Activated gamma-delta T cell treated with anti-CD3 and anti-CD28 coated beads, Interleukin-2, amount 50 U/mL, for 16 hours (primary cell): Measurements from ENCODE around the gene CEP72.
"Not testable (repeated sequence)": the region's sequence is repeated elsewhere in the genome, so short reads cannot be mapped to it uniquely, and the experiment has no call there.

Experiments
- DNase-seq: peaks from one replicate; pipeline ENCODE4 v3.0.0-alpha.2; 2020; ENCODE audit warnings: low read depth

CEP72 gene

DNA sequence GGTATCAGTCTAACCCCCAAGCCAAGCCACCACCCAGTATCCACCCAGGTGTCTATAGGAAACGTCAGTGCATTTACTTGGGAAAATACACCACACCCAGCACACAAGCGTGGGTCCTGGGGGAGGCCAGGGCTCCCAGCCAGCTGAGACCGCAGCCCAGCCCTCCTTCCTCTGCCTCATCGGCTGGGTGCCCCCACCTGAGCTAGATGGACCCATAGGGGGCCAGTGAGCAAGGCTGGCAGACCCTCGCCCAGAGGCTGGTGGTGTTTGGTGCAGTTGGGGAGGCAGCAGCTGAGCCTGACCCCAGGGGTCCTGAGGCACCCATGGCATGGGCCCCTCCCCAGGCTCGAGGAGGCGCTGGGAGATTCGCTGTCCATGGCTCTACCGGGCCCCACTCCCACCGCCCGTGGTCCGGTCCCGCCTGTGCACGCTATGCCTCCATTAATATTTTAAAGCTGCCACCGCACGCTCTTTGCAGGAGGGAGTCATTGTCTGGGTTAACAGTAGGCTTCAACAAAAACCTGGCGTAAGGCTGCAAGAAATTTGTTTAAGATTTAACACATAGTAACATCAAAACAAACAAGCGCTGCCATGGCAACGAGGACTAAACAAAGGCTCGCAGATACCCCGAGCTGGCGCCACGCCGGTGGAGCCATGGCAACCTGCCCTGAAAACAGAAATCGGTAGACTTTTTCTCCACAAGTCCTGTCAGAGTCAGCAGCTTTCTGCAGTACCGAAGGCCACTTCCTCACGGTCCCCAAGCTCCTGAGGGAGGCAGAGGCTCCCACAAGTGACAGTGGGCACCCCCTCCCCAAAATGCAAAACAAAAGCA, 60.4 kb downstream of the CEP72 start:
- DNase-seq = peak; percentile 46

DNA sequence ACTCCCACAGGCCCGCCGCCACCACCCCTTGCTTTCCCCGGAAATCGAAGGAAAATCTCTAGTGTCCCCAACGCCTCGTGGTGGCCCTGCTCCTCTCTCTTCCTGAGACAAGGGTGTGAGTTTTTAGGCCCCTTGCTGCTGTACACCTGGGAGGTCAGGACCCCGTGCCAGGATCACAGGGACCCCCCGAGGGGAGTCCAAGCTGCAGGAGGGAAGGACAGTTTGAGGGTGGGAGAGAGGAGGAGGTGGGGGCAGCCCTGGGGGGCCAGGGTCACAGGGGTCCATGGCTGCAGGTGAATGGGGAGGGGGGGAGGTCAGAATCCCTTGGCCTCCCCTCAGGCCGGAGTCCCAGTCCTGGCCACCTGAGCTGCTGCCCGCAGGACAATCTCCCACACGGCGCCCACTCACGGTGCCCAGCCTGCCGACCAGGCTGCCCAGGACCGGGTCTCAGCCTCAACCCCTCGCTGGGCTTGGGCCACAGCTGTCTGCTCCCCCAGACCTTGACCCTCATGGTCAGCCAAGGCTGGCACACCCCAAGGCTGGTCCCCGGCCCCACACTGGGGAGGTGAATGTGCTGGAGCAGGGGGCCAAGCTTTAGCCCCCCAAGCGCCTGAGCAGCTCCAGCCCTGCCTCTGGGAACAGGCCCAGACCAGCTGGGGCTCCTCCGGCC, 61.2 kb downstream of the CEP72 start:
- no peak for DNase-seq

DNA sequence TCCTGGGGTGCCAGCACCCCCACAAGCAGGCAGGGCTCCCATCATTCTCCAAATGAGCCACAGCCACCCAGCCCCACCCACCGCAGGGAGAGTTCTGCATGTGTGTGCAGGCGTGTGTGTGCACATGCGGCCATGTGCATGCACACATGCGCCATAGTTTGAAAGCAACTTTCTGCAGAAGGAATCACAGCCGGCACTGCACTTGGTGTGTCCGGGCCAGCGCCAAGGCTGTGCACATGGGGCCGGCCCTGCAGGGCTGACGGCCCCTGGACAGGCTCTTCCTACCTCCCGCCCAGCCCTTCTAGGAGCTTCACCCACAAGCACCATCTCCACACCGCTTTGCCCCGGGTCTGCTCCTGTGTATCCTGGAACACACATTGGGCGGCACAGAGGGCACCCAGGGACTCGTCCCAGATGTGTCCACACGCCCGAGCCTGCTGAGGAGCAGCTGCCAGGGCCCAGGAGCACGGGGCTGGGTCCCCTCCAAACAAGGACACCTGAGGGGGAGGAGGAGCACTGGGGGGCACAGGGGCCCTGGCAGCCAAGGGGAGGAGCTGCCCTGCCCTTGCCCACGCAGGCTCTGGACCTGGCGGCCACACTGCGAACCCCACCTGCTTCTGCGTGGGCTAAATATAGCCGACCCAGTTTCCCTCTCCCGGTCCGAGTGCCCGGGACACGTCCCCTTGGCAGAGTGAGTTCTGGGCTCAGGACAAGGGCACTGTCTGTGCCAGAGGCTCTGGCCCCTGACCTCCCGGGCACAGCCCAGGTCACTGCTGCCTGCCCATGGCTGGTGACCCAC, 61.9 kb downstream of the CEP72 start:
- no peak for DNase-seq

DNA sequence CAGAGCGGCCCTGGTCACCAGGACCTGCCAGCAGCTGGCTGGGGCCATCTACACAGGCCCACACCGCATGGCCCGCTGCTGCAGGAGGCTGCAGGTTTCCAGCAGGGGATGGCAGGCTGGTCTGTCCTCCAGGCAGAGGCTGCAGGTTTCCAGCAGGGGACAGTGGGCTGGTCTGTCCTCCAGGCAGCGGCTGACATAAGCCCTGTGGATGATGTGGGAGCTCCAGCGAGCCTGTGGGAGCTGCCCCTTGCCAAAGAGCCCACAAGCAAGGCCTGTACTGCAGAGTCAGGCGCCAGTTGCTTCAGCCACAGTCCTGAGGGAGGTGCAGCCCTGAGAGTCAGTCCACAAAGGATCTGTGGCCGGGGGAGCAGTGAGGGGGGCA, 62.5 kb downstream of the CEP72 start:
- no peak for DNase-seq

DNA sequence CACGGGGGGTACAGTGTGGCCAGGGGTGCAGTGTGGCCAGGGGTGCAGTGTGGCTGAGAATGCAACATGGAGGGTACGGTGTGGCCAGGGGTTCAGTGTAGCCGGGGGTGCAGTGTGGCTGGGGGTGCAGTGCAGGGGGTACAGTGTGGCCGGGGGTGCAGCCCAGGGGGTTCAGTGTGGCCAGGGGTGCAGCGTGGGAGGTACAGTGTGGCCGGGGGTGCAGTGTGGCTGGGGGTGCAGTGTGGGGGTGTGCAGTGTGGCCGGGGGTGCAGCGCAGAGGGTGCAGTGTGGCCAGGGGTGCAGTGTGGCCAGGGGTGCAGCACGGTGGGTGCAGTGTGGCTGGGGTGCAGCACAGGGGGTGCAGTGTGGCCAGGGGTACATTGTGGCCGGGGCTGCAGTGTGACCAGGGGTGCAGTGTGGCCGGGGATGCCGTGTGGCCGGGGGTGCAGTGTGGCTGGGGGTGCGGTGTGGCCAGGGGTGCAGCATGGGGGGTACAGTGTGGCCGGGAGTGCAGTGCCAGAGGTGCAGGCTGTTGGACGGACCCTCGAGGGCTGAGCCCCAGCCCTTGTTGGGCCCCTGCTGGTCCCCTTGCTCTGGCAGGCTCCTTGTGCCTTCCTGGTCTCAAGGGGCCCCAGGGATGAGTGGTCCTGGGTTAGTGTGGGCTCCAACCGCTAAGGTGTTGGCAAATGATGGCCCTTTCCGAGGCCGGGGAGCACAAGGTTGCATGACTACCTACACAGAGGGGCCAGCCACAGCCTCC, 63.2 kb downstream of the CEP72 start:
- no peak for DNase-seq

DNA sequence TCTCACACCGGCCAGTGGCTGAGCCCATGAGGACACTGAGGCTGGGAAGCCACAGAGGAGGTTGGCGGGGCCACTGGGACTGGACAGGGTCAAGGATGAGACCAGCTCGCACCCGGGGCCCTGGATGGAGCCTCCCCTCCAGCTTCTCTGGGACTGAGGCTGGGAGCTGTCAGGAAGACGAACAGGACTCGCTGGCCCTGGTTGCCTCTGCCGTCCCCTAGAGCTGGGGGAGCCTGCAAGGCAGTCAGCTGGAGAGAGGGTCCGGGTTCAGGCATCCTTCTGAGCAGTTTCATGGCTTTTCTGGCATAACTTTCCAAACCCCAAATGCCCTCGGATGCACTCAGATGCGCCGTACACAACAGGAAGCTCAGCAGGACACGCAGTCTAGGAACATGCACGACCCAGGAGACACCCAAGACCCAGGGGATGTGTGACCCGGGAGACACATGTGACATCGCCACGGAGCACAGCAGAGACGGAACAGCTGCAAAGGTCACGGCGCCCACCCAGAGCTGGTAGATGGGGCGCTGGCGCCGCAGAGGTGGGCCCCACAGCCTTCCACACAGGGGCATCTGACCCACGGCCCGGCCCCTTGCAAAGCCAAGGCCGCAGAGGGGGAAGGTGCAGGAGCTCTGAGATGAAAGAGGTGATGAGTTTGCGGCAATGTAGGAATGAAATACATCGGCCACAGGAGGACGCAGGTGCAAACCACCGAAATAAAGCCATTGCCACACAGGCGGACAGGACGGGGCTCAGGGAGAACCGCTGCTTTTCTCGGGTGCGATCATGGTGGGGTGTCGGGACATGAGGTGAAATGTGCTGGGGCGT, 63.9 kb downstream of the CEP72 start:
- no peak for DNase-seq

DNA sequence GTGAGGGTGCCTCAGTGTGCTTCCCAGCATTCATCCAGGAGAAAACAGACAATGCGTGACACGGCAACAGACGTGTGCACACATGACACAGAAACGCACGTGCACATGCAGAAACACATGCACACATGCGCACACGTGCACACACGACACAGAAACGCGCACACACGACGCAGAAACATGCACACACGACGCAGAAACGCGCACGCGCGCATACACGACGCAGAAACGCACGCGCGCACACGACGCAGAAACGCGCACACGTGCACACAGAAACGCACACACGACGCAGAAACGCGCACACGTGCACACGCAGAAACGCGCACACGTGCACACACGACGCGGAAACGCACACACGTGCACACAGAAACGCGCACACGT, 64.5 kb downstream of the CEP72 start:
- DNase-seq = no peak

DNA sequence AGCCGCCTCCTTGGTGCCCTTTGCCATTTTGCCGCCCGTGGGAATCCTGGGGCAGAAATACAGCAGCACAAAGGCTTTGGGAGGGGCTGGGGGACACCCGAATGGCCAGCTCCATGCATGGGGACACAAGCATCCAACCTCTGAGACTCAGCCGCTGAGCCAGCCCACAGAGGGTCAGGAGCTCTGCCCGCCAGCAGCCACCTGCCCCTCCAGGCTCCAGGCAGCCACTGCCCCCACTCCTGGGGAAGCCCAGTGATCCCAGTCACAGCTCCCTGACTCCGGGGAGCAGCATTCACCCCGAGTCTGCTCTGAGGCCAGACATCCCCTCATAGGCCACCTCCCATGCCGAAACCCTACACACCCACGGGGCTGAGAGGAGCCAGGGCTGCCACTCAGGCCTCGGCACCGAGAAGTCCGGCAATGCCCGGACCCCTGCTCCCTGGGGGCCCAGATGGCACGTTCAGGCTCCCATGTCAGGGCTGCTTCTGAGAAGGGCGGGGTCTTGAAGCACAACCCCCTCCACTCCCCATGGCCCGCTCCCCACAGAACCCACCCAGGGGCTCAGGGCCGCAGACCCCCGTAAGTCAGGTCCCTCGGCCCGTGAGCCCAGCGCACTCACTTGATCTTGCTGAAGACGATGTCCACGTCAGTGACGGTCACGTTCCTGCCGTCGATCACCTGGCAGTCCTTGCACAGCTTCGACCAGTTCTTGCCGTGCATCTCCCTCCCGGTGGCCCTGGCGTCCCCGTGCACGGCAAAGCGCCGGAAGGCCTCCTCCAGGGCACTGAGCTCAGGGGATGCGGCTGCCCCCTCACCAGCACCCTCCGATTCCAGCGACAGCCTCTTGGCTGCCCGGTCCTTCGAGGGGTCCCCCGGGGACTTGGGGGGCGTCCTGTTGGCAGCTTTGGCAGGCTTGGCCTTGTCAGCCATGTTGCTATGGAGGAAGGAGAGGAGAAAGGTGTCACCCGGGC, 65.3 kb downstream of the CEP72 start:
- DNase-seq = no peak

DNA sequence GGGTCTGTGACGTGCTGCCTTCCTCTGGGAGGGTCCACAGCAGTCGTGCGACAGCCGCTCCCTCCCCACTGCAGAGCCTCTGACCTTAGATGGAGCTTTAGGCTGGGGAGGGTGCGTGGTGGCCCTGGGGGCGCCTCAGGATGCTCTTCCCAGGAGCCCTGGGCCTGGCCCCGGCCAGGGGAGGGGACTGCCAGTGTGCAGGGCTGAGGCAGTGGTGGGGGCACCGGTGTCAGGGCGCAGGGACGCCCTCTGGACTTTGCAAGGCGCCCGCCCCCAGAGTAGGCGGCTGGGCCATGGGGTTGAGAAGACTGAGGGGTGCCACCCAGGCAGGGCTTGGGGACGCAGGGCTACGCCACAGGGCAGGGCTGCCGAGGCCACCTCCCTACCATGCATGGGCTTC, 66.4 kb downstream of the CEP72 start:
- DNase-seq = not testable (repeated sequence)

DNA sequence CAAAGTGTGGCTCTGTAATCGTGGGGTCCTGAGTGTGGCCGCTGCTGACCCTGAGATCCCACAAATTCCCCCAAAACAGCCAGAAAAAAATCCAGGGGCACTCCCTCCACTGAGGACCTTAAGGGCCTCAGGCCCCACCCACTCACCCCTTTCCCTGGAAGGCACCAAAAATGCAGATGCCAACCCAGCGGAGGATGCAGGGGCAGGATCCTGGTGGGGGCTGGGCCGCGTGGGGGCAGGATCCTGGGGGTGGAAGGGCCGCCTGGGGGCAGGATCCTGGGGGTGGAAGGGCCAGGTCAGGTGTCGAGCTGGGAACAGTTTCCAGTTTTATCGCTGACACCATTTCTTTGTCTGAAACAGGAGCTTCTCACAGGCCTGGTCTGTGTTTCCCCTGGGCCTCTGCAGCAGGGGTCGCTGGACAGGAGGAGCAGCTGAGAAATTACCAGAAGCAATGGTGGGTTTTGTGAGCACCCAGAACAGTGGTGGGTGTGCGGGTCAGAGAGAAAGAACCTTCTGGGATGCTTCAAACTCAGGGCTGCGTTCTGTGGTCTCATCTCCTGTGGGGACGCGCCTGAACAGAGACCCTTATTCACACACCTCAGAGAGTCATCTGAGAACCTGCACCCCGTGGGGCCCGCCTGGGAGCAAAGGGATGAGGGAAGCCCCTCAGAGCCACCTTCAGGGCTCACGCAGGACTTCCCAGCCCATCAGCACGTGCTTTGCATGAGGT, 67.2 kb downstream of the CEP72 start:
- not testable (repeated sequence) for DNase-seq

DNA sequence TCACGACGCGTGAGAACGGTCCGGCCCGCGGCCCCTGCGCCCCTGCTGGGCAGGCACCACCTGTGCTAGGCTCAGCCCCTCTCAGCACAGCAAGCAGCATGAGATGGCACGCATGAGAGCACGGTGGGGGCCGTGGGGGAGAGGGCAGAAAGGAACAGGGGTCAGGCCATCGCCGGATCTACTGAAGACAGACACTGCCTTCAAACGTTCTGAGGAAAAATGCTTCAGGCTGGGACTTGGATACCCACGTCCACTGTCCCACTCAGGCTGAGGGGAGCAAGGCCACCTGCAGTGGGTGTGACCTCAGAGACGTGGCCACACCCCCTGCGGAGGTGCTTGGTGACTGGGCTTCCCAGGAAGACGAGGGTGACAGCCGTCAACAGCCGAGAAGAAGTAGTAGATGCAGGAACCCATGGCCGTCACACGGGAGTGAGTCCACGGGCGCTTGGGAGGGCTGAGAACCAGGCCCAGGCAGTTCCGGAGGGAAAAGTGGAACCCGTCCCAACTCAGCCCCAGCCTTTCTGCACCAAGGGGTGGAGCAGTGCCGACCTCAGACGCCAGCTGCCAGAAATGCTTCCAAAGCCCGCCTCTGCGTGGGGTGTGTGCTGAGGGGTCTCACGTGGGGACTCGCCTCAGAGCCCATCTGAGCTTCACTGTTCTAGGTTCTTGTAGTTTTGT, 68.1 kb downstream of the CEP72 start:
- DNase-seq = not testable (repeated sequence)

DNA sequence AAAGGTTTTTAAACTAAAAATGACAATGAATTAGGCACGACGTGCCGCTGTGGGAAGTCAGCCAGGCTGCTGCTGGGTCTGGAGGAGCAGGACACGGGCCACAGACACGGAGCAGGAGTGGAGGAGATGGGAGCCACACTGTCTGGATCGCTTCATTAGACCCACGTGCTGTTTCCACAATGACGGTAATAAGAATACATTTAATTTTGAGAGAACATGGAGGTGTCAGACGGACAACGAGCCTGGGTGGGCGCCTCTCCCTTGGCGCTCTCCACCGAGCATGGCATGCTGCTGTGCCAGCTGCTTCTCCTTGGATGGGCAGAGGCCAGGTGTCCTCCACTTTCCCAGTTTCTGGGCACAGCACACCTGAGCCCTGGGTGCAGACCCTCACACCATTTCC, 68.7 kb downstream of the CEP72 start:
- not testable (repeated sequence) for DNase-seq

DNA sequence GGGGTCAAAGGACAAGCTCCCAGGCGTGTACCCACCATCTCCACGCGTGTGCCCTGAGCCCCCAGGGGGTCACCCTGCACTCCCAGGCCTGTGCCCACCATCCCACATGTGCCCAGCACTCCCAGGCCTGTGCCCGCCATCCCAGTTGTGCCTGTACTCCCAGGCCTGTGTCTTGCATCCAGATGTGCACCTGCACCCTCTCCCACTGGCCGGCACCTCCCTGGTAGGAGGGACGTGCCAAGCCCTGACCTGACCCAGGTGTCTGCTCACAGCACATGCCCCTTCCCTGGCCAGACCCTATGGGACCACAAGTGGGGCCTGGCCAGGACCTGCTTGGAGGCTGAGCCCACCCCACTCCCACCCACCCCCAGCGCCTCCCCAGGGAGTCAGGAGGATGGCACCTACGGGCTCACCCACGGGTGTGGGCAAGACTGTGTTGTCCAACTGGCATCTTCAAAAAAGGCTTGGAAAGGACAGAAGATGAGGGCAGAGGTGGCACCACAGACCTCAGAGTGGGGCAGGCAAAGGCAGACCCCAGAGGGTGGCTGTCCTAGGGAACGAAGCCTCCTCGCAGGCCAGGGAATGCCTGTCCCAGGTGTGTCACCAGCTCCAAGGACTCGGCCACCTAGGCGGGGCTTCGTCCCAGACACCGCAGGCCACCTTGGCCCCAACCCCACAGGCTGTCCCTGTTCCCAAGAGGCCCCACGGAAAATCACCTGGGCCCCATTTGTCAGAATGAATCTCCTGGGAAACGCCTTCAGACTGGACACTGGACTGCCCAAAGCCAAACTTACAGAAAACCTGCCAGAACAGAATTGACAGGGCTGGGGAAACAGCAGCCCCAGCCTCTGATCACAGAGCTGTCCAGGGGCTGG, 69.4 kb downstream of the CEP72 start:
- DNase-seq = not testable (repeated sequence)

DNA sequence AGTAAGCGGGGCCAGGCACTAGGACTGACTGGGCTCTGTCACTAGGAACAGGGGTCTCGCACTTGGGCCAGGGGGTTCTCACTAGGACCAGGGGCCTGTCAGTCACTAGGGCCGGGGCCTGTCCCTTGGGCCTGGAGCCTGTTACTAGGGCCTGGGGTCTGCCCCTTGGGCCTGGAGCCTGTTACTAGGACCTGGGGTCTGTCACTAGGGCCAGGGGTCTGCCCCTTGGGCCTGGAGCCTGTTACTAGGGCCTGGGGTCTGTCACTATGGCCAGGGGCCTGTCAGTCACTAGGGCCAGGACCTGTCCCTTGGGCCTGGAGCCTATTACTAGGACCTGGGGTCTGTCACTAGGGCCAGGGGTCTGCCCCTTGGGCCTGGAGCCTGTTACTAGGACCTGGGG, 70.1 kb downstream of the CEP72 start:
- DNase-seq = not testable (repeated sequence)

DNA sequence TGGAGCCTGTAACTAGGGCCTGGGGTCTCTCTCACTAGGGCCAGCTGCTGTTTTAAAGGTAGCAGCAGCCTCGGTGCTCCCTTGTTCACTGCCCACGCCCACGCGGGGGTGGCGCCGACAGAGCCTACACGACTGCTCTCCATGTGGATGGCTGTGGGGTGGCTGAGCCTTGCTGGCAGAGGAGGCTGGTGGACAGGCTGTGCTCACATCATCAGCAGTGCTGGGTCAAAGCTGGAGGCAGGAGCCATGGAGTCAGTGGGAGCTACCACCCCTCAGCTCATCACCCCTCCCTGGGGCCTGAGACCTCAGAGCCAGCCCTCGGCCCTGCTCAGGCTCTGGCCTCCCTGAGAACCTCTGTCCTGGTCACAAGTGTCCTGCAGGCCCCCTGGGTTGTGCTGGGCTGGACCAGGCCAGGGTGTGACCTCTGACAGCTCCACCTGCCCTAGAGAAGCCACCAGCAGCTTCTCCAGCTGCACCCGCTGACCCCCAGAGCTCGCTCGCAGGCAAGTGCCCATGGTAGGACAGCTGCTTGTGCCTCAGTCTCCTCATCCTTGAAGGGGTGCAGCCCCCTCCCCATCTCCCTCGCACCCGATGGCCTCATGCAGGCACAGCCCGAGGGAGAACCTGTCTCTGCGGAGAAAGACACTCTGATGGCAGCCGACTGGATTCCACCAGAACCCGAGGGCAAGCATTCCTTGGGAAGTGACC, 70.7 kb downstream of the CEP72 start:
- not testable (repeated sequence) for DNase-seq

DNA sequence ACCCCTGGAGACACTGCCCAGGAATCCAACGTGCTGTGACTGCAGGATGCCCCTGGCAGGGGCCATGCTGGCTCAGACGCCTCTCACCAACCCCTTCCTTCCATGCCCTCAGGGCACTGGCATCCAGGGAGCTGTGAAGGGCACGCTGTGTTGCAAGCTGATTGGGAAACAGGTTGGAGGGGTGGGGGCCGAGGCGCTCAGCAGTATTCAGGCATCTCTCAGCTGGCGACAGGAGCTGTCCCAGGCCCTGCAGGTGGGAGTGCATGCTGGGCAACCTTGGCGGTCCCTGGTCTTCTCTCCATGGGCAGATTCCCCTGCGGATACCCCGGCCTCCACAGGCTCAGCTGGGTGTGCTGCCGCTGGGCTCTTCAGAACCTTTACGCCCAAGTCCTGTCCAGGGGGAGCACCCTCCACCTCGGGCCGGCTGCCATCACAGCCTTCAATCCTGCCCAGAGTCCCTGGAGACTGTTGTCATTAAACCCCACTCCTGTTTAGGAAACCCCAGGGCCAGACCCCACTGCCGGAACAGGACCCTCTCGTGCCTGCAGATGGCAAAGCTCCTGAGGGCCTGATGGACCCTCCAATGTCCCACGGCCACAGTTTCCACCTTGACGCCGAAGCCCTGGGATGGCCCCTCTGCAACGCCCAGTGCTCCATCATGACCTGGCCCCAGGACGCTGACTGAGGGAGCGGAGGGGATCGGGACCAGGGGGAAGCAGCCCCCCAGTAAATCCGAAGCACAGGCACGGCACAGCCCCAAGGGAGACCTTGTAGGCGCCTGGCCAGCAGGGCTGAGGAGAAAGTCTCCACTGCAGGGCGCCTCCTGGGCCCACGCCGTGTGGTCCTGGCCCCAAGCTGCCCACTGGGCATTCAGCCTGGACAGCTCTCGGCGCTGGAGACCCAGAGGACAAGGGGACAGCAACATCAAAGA, 71.7 kb downstream of the CEP72 start:
- DNase-seq = no peak
